ENCODE results near the gene SLC22A12. TPM values are rescaled to one million over a fixed set of nuclear protein-coding genes. Genes with fewer than 3 reads are reported as not detected.
A peak's percentile ranks its signal among the peaks of the same experiment; 100 is the strongest.

The SLC22A12 gene
- total and polyA plus RNA-seq, 3 experiments from 2014 or later = not detected

DNA sequence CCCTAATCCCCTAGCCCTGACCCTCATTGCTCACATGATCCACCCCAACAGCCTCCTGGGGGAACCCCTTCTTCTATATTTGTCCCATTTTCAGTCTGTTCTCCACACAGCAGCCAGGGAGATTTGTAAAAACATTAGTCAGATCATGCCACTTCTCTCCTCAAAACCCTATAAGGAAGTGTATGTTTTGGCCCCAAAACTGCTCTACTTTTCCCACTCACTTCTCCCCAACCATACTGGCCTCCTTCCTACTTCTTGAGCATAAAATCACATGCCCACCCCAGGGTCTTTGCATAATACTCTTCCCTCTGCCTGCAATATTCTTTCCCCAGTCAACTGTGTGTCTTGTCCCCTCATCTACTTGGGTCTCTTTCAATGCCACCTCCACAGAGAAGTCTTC, 4.7 kb upstream of the SLC22A12 start:
- no peak overlapping the region for H3K4me3 Mint-ChIP-seq
- H3K27ac ChIP-seq (ENCODE audit: low read depth, low read length) = no peak overlapping the region
- H3K4me3 ChIP-seq (ENCODE audit: low read length) = no peak overlapping the region
- H3K36me3 Mint-ChIP-seq = peaks cover 0 to 2% (median 0%) of the 10 kb centered on the region in 3 donors
- no peaks in the 10 kb centered on the region for H3K27me3 ChIP-seq (ENCODE audit: insufficient read depth, low read length, poor library complexity, severe bottlenecking)
- H3K36me3 ChIP-seq (ENCODE audit: insufficient read depth, low read length) = no peaks in the 10 kb centered on the region
- POLR2A ChIA-PET = no interaction called here
- CTCF ChIA-PET = no interaction called here
- H3K27me3 Mint-ChIP-seq = peaks cover 8 to 41% of the 10 kb centered on the region in 2 donors
- H3K9me3 ChIP-seq (ENCODE audit: low read length) = no peaks in the 10 kb centered on the region
- H3K9me3 Mint-ChIP-seq = peaks cover 3 to 8% (median 6%) of the 10 kb centered on the region in 5 donors
- DNase-seq = no peak
- no peaks in the 10 kb centered on the region for H3K4me1 Mint-ChIP-seq
- H3K4me1 ChIP-seq (ENCODE audit: insufficient read depth, low read length) = no peaks in the 10 kb centered on the region
- no peak overlapping the region for H3K27ac Mint-ChIP-seq

DNA sequence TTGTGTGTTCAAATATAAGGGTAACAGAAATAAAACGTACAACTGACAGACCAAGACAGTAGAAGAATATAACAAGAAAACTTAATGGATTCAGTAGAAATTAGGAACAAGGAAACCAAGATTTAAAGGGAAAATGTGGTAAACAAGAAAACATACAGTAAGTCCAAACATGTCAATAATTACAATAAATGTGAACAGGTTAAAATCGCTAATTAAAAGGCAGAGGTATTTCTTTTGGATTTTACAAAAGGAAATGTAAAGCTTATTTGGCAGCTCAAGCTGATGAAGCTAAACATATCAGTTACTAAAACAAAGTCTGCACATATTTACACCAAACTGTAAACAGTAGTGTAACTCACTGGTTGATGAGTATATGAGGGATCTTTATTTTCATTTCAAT, 2.3 kb upstream of the SLC22A12 start:
- Histone ChIP-seq H3K4me1 (ENCODE audit: insufficient read depth, low read length) (no peaks in the 10 kb centered on the region), H3K9me3 (ENCODE audit: low read length) (no peaks in the 10 kb centered on the region), H3K4me3 (ENCODE audit: low read length) (no peak overlapping the region), H3K27me3 (ENCODE audit: insufficient read depth, low read length, poor library complexity, severe bottlenecking) (no peaks in the 10 kb centered on the region), H3K27ac (ENCODE audit: low read depth, low read length) (no peak overlapping the region), H3K36me3 (ENCODE audit: insufficient read depth, low read length) (no peaks in the 10 kb centered on the region)
- POLR2A ChIA-PET = interaction anchor here (0.6 kb wide), 1 partner anchor 123 kb away, joined by 5 read pairs; no protein-coding TSS in a partner anchor
- Mint-ChIP-seq H3K4me3 (no peak overlapping the region), H3K4me1 (no peaks in the 10 kb centered on the region), H3K36me3 (peaks cover 0 to 2% (median 0%) of the 10 kb centered on the region in 3 donors), H3K27ac (no peak overlapping the region), H3K27me3 (peaks cover 11 to 37% of the 10 kb centered on the region in 2 donors), H3K9me3 (peaks cover 3 to 8% (median 6%) of the 10 kb centered on the region in 5 donors)
- CTCF ChIA-PET = no interaction called here
- no peak for DNase-seq

DNA sequence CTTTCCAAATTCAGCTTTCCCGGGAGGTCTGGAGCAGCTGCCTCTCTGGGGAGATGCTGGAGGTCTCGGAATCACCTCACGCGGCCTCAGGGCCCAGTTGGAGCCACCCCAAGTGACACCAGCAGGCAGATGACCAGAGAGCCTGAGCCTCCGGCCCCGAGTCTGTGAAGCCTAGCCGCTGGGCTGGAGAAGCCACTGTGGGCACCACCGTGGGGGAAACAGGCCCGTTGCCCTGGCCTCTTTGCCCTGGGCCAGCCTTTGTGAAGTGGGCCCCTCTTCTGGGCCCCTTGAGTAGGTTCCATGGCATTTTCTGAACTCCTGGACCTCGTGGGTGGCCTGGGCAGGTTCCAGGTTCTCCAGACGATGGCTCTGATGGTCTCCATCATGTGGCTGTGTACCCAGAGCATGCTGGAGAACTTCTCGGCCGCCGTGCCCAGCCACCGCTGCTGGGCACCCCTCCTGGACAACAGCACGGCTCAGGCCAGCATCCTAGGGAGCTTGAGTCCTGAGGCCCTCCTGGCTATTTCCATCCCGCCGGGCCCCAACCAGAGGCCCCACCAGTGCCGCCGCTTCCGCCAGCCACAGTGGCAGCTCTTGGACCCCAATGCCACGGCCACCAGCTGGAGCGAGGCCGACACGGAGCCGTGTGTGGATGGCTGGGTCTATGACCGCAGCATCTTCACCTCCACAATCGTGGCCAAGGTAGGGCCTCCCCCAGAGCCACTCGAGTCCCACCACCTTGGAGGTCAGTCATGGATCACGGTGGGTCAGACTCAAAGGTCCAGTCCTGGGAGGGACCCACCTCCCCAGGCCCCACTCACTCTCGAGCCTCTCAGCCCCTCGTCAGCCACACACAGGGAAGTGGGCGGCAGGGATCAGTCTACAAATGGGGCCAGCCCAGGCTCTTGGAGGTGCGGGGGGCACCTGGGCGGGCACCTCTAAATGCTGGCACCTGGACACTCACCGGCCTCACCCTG, 525 bp downstream of the SLC22A12 start:
- CTCF ChIA-PET = no interaction called here
- Histone ChIP-seq H3K4me1 (ENCODE audit: insufficient read depth, low read length) (no peaks in the 10 kb centered on the region), H3K27me3 (ENCODE audit: insufficient read depth, low read length, poor library complexity, severe bottlenecking) (no peaks in the 10 kb centered on the region), H3K9me3 (ENCODE audit: low read length) (no peaks in the 10 kb centered on the region), H3K4me3 (ENCODE audit: low read length) (no peak overlapping the region), H3K36me3 (ENCODE audit: insufficient read depth, low read length) (no peaks in the 10 kb centered on the region), H3K27ac (ENCODE audit: low read depth, low read length) (no peak overlapping the region)
- DNase-seq = peak in 1 of 5 donors; percentile 26
- Mint-ChIP-seq H3K9me3 (peaks cover 3 to 8% (median 6%) of the 10 kb centered on the region in 5 donors), H3K27me3 (peaks cover 8 to 21% of the 10 kb centered on the region in 2 donors), H3K4me1 (no peaks in the 10 kb centered on the region), H3K4me3 (no peak overlapping the region), H3K27ac (no peak overlapping the region), H3K36me3 (peaks cover 0 to 2% (median 0%) of the 10 kb centered on the region in 3 donors)
- POLR2A ChIA-PET = no interaction called here

DNA sequence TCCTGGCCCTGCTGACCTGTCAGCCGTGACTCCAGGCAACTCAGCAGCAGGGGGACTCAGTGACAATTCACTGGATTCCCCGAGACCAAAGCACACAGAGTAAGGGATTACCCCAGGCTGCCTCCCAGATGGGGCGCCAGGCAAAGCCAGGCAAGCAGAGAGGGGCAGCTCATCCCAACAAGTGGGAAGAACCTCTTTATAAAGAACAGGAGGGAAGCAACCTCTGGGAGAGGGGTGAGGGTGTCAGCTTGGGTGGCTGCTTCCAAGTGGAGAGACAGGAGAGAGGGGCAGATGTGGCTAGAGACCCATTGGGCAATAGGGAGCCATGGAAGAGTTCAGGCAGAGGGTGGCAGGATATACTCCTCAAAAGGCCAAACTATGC, 1.2 kb downstream of the SLC22A12 start:
- DNase-seq = no peak
- H3K36me3 ChIP-seq (ENCODE audit: insufficient read depth, low read length) = no peaks in the 10 kb centered on the region
- Mint-ChIP-seq H3K27me3 (peaks cover 10 to 19% of the 10 kb centered on the region in 2 donors), H3K4me3 (no peak overlapping the region), H3K36me3 (peaks cover 0 to 2% (median 0%) of the 10 kb centered on the region in 3 donors), H3K9me3 (peaks cover 3 to 8% (median 6%) of the 10 kb centered on the region in 5 donors), H3K27ac (no peak overlapping the region), H3K4me1 (no peaks in the 10 kb centered on the region)
- ChIA-PET POLR2A (no interaction called here), CTCF (no interaction called here)
- H3K27ac ChIP-seq (ENCODE audit: low read depth, low read length) = no peak overlapping the region
- H3K27me3 ChIP-seq (ENCODE audit: insufficient read depth, low read length, poor library complexity, severe bottlenecking) = no peaks in the 10 kb centered on the region
- no peak overlapping the region for H3K4me3 ChIP-seq (ENCODE audit: low read length)
- no peaks in the 10 kb centered on the region for H3K9me3 ChIP-seq (ENCODE audit: low read length)
- H3K4me1 ChIP-seq (ENCODE audit: insufficient read depth, low read length) = no peaks in the 10 kb centered on the region

DNA sequence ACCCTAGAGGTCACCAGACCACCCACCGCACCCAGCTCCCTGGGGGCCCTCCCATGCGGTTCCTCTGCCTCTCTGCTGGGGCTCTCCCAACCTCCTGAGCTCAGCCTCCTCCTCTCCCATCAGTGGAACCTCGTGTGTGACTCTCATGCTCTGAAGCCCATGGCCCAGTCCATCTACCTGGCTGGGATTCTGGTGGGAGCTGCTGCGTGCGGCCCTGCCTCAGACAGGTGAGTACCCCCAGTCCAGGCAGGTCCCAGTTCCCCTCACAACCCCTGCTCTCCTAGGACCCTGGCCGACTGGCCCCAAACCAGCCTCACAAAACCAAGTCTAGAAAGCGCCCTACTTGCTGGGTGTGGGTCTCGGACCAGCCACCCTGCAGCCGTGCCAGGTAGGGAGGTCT, 1.6 kb downstream of the SLC22A12 start:
- Histone ChIP-seq H3K27ac (ENCODE audit: low read depth, low read length) (no peak overlapping the region), H3K27me3 (ENCODE audit: insufficient read depth, low read length, poor library complexity, severe bottlenecking) (no peaks in the 10 kb centered on the region), H3K4me1 (ENCODE audit: insufficient read depth, low read length) (no peaks in the 10 kb centered on the region), H3K9me3 (ENCODE audit: low read length) (no peaks in the 10 kb centered on the region), H3K4me3 (ENCODE audit: low read length) (no peak overlapping the region), H3K36me3 (ENCODE audit: insufficient read depth, low read length) (no peaks in the 10 kb centered on the region)
- CTCF ChIA-PET = no interaction called here
- no peaks in the 10 kb centered on the region for H3K4me1 Mint-ChIP-seq
- no peak overlapping the region for H3K4me3 Mint-ChIP-seq
- H3K27ac Mint-ChIP-seq = no peak overlapping the region
- peaks cover 0 to 2% (median 0%) of the 10 kb centered on the region in 3 donors for H3K36me3 Mint-ChIP-seq
- peaks cover 3 to 8% (median 6%) of the 10 kb centered on the region in 5 donors for H3K9me3 Mint-ChIP-seq
- peak in 1 of 5 donors; percentile 41 for DNase-seq
- peaks cover 10 to 18% of the 10 kb centered on the region in 2 donors for H3K27me3 Mint-ChIP-seq
- POLR2A ChIA-PET = no interaction called here

DNA sequence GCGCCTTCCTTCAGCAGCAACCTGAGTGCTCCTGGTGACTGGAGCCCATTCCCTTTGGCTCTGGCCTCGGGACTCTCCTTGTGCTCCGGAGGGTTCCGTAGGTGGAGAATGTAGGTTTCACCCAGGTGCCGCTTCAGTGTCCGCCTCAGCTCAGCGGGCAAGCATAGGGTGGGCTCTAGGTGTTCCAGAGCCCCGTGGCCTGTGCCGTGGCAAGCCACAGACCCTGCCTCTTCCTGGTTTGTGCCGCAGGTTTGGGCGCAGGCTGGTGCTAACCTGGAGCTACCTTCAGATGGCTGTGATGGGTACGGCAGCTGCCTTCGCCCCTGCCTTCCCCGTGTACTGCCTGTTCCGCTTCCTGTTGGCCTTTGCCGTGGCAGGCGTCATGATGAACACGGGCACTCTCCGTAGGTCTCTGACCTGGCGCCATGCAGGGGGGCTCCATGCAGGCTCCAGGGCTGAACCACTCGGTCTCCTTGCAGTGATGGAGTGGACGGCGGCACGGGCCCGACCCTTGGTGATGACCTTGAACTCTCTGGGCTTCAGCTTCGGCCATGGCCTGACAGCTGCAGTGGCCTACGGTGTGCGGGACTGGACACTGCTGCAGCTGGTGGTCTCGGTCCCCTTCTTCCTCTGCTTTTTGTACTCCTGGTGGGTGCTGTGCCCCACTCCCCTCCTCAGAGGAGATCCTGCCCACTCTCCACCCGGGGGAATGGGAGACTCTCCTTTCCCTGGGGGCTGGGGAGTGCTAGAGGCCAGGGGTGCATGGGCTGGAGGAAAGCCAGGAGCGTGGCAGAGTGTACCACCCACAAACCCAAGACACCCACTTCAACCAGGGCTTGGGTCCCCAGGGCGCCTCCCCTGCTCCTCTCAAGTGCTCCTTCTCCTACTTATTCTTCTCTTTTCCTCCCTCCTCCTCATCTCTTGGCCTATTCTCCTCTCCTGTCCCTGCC, 2.4 kb downstream of the SLC22A12 start:
- POLR2A ChIA-PET = no interaction called here
- no peaks in the 10 kb centered on the region for H3K36me3 ChIP-seq (ENCODE audit: insufficient read depth, low read length)
- Mint-ChIP-seq H3K27ac (no peak overlapping the region), H3K4me3 (no peak overlapping the region), H3K36me3 (peaks cover 0 to 2% (median 0%) of the 10 kb centered on the region in 3 donors), H3K4me1 (no peaks in the 10 kb centered on the region), H3K27me3 (peaks cover 8 to 10% of the 10 kb centered on the region in 2 donors), H3K9me3 (peaks cover 0 to 4% (median 3%) of the 10 kb centered on the region in 5 donors)
- CTCF ChIA-PET = no interaction called here
- H3K4me3 ChIP-seq (ENCODE audit: low read length) = no peak overlapping the region
- peak in 1 of 5 donors; percentile 41 for DNase-seq
- no peaks in the 10 kb centered on the region for H3K4me1 ChIP-seq (ENCODE audit: insufficient read depth, low read length)
- no peaks in the 10 kb centered on the region for H3K27me3 ChIP-seq (ENCODE audit: insufficient read depth, low read length, poor library complexity, severe bottlenecking)
- H3K27ac ChIP-seq (ENCODE audit: low read depth, low read length) = no peak overlapping the region
- no peaks in the 10 kb centered on the region for H3K9me3 ChIP-seq (ENCODE audit: low read length)

DNA sequence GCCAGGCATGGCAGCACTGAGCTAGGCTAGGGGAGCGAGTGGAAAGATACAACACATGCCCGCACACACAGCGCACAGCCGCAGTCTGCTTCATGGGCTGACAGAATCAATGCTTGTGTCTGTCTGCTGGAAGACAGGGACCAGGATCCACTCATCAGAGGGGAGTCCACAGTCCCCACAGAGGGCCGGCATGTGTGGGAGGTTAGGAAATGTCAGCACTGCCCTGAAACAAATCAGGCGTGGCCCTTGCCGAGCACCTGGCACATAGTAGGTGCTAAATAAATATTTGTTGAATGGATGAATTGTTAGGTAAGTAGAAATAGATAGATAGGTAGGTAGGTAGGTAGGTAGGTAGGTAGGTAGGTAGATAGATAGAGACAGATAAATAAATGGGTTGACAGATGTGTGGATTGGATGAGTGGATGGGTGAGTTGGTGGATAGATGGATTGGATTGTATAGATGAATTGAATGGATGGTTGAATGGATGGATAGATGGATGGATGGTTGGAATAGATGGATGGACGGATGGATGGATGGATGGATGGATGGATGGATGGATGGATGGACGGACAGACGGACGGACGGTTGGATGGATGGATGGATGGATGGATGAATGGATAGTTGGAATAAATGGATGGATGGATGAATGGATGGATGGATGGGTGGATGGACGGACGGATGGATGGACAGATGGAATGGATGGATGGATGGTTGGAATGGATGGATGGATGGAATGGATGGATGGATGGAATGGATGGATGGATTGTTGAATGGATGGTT, 3.3 kb downstream of the SLC22A12 start:
- Mint-ChIP-seq H3K36me3 (peaks cover 0 to 1% (median 0%) of the 10 kb centered on the region in 3 donors), H3K27ac (no peak overlapping the region), H3K27me3 (peaks cover 3 to 7% of the 10 kb centered on the region in 2 donors), H3K4me1 (no peaks in the 10 kb centered on the region), H3K4me3 (no peak overlapping the region), H3K9me3 (no peaks in the 10 kb centered on the region)
- CTCF ChIA-PET = no interaction called here
- H3K4me1 ChIP-seq (ENCODE audit: insufficient read depth, low read length) = no peaks in the 10 kb centered on the region
- no peak overlapping the region for H3K4me3 ChIP-seq (ENCODE audit: low read length)
- H3K27me3 ChIP-seq (ENCODE audit: insufficient read depth, low read length, poor library complexity, severe bottlenecking) = no peaks in the 10 kb centered on the region
- peak in 1 of 5 donors; percentile 22 for DNase-seq
- POLR2A ChIA-PET = no interaction called here
- no peaks in the 10 kb centered on the region for H3K36me3 ChIP-seq (ENCODE audit: insufficient read depth, low read length)
- H3K27ac ChIP-seq (ENCODE audit: low read depth, low read length) = no peak overlapping the region
- H3K9me3 ChIP-seq (ENCODE audit: low read length) = no peaks in the 10 kb centered on the region

Data from CD8-positive, alpha-beta memory T cell (primary cell).